Vagina (tissue), 2 donors: ENCODE data around the gene REPS2.

Source experiments
- POLR2A ChIP-seq, 2 donors: fragments of 450-650 bp; IDR thresholded peaks; one replicate each; pipeline ENCODE4 v1.6.1; 2017; ENCODE audit warnings: antibody characterized with exemption in 2 of 2, mild to moderate bottlenecking in 2 of 2, moderate library complexity in 2 of 2
- POLR2AphosphoS5 ChIP-seq, 2 donors: sonication (generic); formaldehyde crosslinking; IDR thresholded peaks; one replicate each; pipeline ENCODE4 v1.9.0; 2017; ENCODE audit warnings: antibody characterized with exemption in 2 of 2, mild to moderate bottlenecking in 2 of 2, low read depth in 1 of 2; ENCODE audit not compliant: insufficient read depth in 1 of 2
- TF ChIP-seq, protein P1 (sequence below), 3 experiments: fragments of 450-650 bp in 2 of 3; fragments of 200-600 bp in 1 of 3; sonication (generic) in 1 of 3; IDR thresholded peaks; one replicate each; pipeline ENCODE4 v1.5.1; 2017 to 2019; ENCODE audit warnings: antibody characterized with exemption in 3 of 3, mild to moderate bottlenecking in 2 of 3, moderate library complexity in 2 of 3

DNA sequence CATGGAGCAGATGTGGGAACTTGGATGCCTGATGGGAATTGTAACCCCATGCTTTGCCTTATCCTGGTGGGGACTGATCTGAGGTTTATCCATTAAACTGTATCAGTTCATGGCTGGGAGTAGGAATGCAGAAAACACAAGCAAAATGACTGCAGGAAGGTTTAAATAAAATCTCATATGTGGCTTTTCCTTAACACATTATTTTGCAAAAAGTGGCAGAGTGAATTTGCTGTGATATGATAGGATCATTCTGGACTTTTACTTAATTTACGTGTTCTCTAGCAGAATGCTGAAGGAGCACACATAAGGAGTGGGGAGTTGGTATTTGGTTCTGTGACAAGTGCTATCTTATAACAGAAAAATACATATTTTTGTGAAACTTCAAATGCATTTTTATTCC is 34.8 kb downstream of the REPS2 start:
- TF ChIP-seq POLR2AphosphoS5 (IDR thresholded peaks at IDR 0.05; ENCODE audit: insufficient read depth in 1 of 2, low read depth in 1 of 2) (no peak), POLR2A (IDR thresholded peaks at IDR 0.05) (no peak)
- TF ChIP-seq, protein P1, sequence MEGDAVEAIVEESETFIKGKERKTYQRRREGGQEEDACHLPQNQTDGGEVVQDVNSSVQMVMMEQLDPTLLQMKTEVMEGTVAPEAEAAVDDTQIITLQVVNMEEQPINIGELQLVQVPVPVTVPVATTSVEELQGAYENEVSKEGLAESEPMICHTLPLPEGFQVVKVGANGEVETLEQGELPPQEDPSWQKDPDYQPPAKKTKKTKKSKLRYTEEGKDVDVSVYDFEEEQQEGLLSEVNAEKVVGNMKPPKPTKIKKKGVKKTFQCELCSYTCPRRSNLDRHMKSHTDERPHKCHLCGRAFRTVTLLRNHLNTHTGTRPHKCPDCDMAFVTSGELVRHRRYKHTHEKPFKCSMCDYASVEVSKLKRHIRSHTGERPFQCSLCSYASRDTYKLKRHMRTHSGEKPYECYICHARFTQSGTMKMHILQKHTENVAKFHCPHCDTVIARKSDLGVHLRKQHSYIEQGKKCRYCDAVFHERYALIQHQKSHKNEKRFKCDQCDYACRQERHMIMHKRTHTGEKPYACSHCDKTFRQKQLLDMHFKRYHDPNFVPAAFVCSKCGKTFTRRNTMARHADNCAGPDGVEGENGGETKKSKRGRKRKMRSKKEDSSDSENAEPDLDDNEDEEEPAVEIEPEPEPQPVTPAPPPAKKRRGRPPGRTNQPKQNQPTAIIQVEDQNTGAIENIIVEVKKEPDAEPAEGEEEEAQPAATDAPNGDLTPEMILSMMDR (IDR thresholded peaks at IDR 0.05) = no peak
